ENCODE results near the gene GULP1.

GULP1 gene

GRCh38 chr2:188345831-188346458 lies 54.3 kb downstream of the GULP1 start:
- TF ChIP-seq, protein P1, sequence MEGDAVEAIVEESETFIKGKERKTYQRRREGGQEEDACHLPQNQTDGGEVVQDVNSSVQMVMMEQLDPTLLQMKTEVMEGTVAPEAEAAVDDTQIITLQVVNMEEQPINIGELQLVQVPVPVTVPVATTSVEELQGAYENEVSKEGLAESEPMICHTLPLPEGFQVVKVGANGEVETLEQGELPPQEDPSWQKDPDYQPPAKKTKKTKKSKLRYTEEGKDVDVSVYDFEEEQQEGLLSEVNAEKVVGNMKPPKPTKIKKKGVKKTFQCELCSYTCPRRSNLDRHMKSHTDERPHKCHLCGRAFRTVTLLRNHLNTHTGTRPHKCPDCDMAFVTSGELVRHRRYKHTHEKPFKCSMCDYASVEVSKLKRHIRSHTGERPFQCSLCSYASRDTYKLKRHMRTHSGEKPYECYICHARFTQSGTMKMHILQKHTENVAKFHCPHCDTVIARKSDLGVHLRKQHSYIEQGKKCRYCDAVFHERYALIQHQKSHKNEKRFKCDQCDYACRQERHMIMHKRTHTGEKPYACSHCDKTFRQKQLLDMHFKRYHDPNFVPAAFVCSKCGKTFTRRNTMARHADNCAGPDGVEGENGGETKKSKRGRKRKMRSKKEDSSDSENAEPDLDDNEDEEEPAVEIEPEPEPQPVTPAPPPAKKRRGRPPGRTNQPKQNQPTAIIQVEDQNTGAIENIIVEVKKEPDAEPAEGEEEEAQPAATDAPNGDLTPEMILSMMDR (IDR thresholded peaks at IDR 0.05; ENCODE audit: insufficient read depth, missing control alignments) = no peak
- FAIRE-seq (no peak), DNase-seq (ENCODE audit: insufficient read length, low spot score) (no peak)

GRCh38 chr2:188349019-188349418 lies 57.3 kb downstream of the GULP1 start:
- DNase-seq (ENCODE audit: insufficient read length, low spot score) = no peak
- TF ChIP-seq, protein P1 (IDR thresholded peaks at IDR 0.05; ENCODE audit: insufficient read depth, missing control alignments) = no peak
- FAIRE-seq = no peak

DNA sequence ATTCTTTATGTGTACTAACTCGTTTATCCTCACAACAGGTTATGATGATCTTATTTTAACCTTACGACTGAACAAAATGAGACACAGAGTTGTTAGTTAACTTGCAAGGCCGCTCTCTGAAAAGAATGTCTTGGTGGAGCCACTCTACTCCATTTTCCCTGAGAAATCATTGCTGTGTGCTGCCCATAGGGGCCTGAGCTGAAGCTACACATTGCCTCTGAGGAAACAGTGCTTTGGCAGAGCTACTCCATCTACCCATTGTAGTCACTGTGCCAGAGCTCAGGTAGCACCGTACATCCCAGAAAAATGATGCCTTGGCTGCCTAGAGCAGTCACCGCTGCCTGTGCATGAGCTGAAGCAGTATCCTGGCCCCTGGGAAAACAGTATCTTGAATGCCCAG lies 61.6 kb downstream of the GULP1 start:
- TF ChIP-seq, protein P1 (IDR thresholded peaks at IDR 0.05; ENCODE audit: insufficient read depth, missing control alignments) = no peak
- no peak for DNase-seq (ENCODE audit: insufficient read length, low spot score)
- FAIRE-seq = no peak

- DNase-seq (ENCODE audit: insufficient read length, low spot score) (no peak), FAIRE-seq (no peak)
Measured at GRCh38 chr2:188360485-188361263, 69.0 kb downstream of the GULP1 start.

DNA sequence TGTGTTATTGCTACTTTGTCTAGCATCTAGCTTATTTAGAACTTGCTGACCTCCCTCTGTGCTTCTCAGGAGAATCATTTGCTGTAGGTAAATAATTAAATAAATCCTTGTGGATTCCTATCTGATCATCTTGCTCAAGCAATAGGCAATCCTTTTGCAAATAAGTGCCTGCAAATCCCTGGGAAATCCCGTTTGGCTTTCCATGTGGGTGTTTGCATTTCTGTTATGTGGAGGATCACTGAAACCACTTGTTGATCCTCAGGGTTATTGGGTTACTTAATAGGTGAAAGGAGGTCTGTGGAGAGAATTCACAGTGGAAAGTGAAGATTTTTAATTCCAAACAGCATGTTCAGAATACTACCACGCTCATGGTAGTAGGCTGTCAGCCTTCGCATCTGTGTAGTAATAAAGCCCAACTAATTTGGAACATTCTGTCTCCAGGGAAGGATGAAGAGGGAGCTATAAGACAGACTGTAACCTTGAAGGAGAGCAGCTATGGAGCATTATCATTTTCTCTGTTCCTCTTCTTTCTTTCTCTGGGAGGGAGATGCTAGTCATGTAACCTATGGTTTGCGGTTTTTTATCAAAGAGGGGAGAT lies 72.5 kb downstream of the GULP1 start:
- DNase-seq (ENCODE audit: insufficient read length, low spot score) (no peak), FAIRE-seq (no peak)
- TF ChIP-seq, protein P1 (IDR thresholded peaks at IDR 0.05; ENCODE audit: insufficient read depth, missing control alignments) = no peak

More at GRCh38 chr2:188360485-188361263, 69.0 kb downstream of the GULP1 start:
- TF ChIP-seq, protein P1 (IDR thresholded peaks at IDR 0.05; ENCODE audit: insufficient read depth, missing control alignments) = no peak

GRCh38 chr2:188365058-188365641 lies 73.5 kb downstream of the GULP1 start:
- DNase-seq (ENCODE audit: insufficient read length, low spot score) (no peak), FAIRE-seq (no peak)
- TF ChIP-seq, protein P1 (IDR thresholded peaks at IDR 0.05; ENCODE audit: insufficient read depth, missing control alignments) = no peak

Measured in D721Med (cell line).